ENCODE measurements around the gene LCLAT1. TPM values are rescaled to one million over a fixed set of nuclear protein-coding genes. Genes with fewer than 3 reads are reported as not detected.

The LCLAT1 gene
- total RNA-seq, 6 donors from 2014 or later: 7.0 to 21.9 (median 12.4) TPM

GRCh38 chr2:30499681-30500080, 52.6 kb downstream of the LCLAT1 start:
- Histone ChIP-seq H3K9me3 (peaks cover 3 to 12% (median 10%) of the 10 kb centered on the region in 4 donors), H3K4me3 (no peak overlapping the region), H3K27ac (no peak overlapping the region), H3K27me3 (no peaks in the 10 kb centered on the region), H3K4me1 (peaks cover 0 to 4% (median 2%) of the 10 kb centered on the region in 4 donors), H3K36me3 (no peaks in the 10 kb centered on the region)
- no peak for DNase-seq
- no peak for ATAC-seq (ENCODE audit: low FRiP score in 2 of 2)
- TF ChIP-seq POLR2AphosphoS5 (IDR thresholded peaks at IDR 0.05) (no peak), EP300 (IDR thresholded peaks at IDR 0.05) (no peak), CTCF (IDR thresholded peaks at IDR 0.05) (no peak), POLR2A (IDR thresholded peaks at IDR 0.05) (no peak)

GRCh38 chr2:30500699-30501098, 53.7 kb downstream of the LCLAT1 start:
- no peak overlapping the region for H3K27ac ChIP-seq
- 94 to 98% methylated on average over 6 of the region's 6 CpGs for WGBS, 2 donors
- no peaks in the 10 kb centered on the region for H3K36me3 ChIP-seq
- no peak overlapping the region for H3K4me3 ChIP-seq
- DNase-seq: no peak
- H3K27me3 ChIP-seq: no peaks in the 10 kb centered on the region
- no peak for ATAC-seq (ENCODE audit: low FRiP score in 2 of 2)
- H3K4me1 ChIP-seq: peaks cover 0 to 14% (median 5%) of the 10 kb centered on the region in 4 donors
- peaks cover 3 to 12% (median 10%) of the 10 kb centered on the region in 4 donors for H3K9me3 ChIP-seq
- no peak for TF ChIP-seq POLR2AphosphoS5 (IDR thresholded peaks at IDR 0.05)
- TF ChIP-seq EP300 (IDR thresholded peaks at IDR 0.05): no peak
- no peak for TF ChIP-seq POLR2A (IDR thresholded peaks at IDR 0.05)
- no peak for TF ChIP-seq CTCF (IDR thresholded peaks at IDR 0.05)

- Histone ChIP-seq H3K4me3 (no peak overlapping the region), H3K36me3 (no peaks in the 10 kb centered on the region), H3K27ac (peak overlapping the region in 1 of 4 donors; percentile 58), H3K4me1 (peaks cover 0 to 19% (median 5%) of the 10 kb centered on the region in 4 donors), H3K27me3 (no peaks in the 10 kb centered on the region), H3K9me3 (peaks cover 3 to 10% (median 9%) of the 10 kb centered on the region in 4 donors)
- no peak for DNase-seq
- TF ChIP-seq CTCF (IDR thresholded peaks at IDR 0.05) (no peak), POLR2A (IDR thresholded peaks at IDR 0.05) (no peak), POLR2AphosphoS5 (IDR thresholded peaks at IDR 0.05) (no peak), EP300 (IDR thresholded peaks at IDR 0.05) (no peak)
- no peak for ATAC-seq (ENCODE audit: low FRiP score in 2 of 2)
These were observed 55.3 kb downstream of the LCLAT1 start for GRCh38 chr2:30502310-30502709.

GRCh38 chr2:30503007-30503694, 56.1 kb downstream of the LCLAT1 start:
- Histone ChIP-seq H3K27me3 (no peaks in the 10 kb centered on the region), H3K4me3 (no peak overlapping the region), H3K27ac (peak overlapping the region in 2 of 4 donors; percentile 40 to 58), H3K36me3 (no peaks in the 10 kb centered on the region), H3K9me3 (peaks cover 3 to 9% (median 5%) of the 10 kb centered on the region in 4 donors), H3K4me1 (peaks cover 0 to 19% (median 5%) of the 10 kb centered on the region in 4 donors)
- peak in 1 of 2 donors; percentile 71 for ATAC-seq (ENCODE audit: low FRiP score in 2 of 2)
- no peak for DNase-seq
- TF ChIP-seq CTCF (IDR thresholded peaks at IDR 0.05) (peak in 2 of 6 experiments; percentile 10 to 18), EP300 (IDR thresholded peaks at IDR 0.05) (no peak)
- WGBS, 2 donors: 94 to 95% methylated on average over 2 of the region's 2 CpGs

GRCh38 chr2:30503695-30504052, 56.6 kb downstream of the LCLAT1 start:
- 74% methylated on average over 3 of the region's 3 CpGs for WGBS, 2 donors
- ATAC-seq (ENCODE audit: low FRiP score in 2 of 2) (peak in 1 of 2 donors; percentile 36), DNase-seq (no peak)
- Histone ChIP-seq H3K27ac (peak overlapping the region in 3 of 4 donors; percentile 14 to 58 (median 40)), H3K4me1 (peaks cover 0 to 19% (median 5%) of the 10 kb centered on the region in 4 donors), H3K27me3 (no peaks in the 10 kb centered on the region), H3K4me3 (no peak overlapping the region), H3K36me3 (no peaks in the 10 kb centered on the region), H3K9me3 (peaks cover 3 to 9% (median 5%) of the 10 kb centered on the region in 4 donors)
- TF ChIP-seq POLR2AphosphoS5 (IDR thresholded peaks at IDR 0.05) (no peak), POLR2A (IDR thresholded peaks at IDR 0.05) (no peak), EP300 (IDR thresholded peaks at IDR 0.05) (no peak)

All from upper lobe of left lung (tissue), 6 donors.